Tibial nerve (tissue), 4 donors: Measurements from ENCODE around the gene SLC16A10. TPM values are rescaled to one million over a fixed set of nuclear protein-coding genes. Genes with fewer than 3 reads are reported as not detected.

Experiments used
- DNase-seq, 2 donors: peaks; one replicate each; pipeline ENCODE4 v3.0.0-alpha.2; 2019; ENCODE audit warnings: low spot score in 2 of 2
- H3K27ac ChIP-seq, 4 donors: fragments of 200-600 bp; sonication (generic) in 3 of 4; one replicate each; pipeline ENCODE4 v1.5.1; 2017 to 2019; ENCODE audit warnings: mild to moderate bottlenecking in 1 of 4
- H3K27me3 ChIP-seq, 2 donors: fragments of 200-600 bp; sonication (generic) in 1 of 2; one replicate each; pipeline versions ENCODE4 v1.5.1 to v1.6.0; 2017 to 2019
- H3K36me3 ChIP-seq, 3 donors: fragments of 200-600 bp; sonication (generic); one replicate each; pipeline ENCODE4 v1.5.1; 2018 to 2019
- H3K4me1 ChIP-seq, 4 donors: fragments of 200-600 bp; sonication (generic) in 3 of 4; one replicate each; pipeline ENCODE4 v1.5.1; 2017 to 2019
- H3K4me3 ChIP-seq, 4 donors: fragments of 200-600 bp; sonication (generic) in 3 of 4; one replicate each; pipeline ENCODE4 v1.5.1; 2017 to 2019; ENCODE audit warnings: mild to moderate bottlenecking in 1 of 4, moderate library complexity in 1 of 4
- H3K9me3 ChIP-seq, 4 donors: fragments of 200-600 bp; sonication (generic) in 3 of 4; one replicate each; pipeline ENCODE4 v1.5.1; 2017 to 2019
- EP300 ChIP-seq, 2 donors: sonication (generic); formaldehyde crosslinking; IDR thresholded peaks; one replicate each; pipeline ENCODE4 v1.6.1; 2017; ENCODE audit warnings: antibody characterized with exemption in 2 of 2, mild to moderate bottlenecking in 1 of 2
- POLR2A ChIP-seq, 2 donors: fragments of 450-650 bp; IDR thresholded peaks; one replicate each; pipeline ENCODE4 v1.6.1; 2017; ENCODE audit warnings: antibody characterized with exemption in 2 of 2, mild to moderate bottlenecking in 2 of 2, moderate library complexity in 2 of 2
- WGBS, 2 donors: methylation state at CpG; one replicate each; pipeline ENCODE4 v1.1.5; 2018; 5-methylcytosine and 5-hydroxymethylcytosine counted together
- total RNA-seq, 4 donors: library from RNA; depleted of rRNA; stranded (reverse); fragments of >200 nt; gene quantifications; one replicate each; pipeline ENCODE4 v1.1.0, GENCODE V29; 2016
- TF ChIP-seq, protein P1 (sequence below), 5 experiments: fragments of 200-600 bp in 3 of 5; fragments of 450-650 bp in 2 of 5; sonication (generic) in 3 of 5; IDR thresholded peaks; one replicate each; pipeline ENCODE4 v1.5.1; 2016 to 2019; ENCODE audit warnings: antibody characterized with exemption in 5 of 5, mild to moderate bottlenecking in 3 of 5, moderate library complexity in 2 of 5

The SLC16A10 gene
- total RNA-seq, 4 donors from 2014 or later = 0.20 to 32.7 (median 1.3) TPM

- peak in 1 of 2 donors; percentile 71 for DNase-seq
- H3K4me1 ChIP-seq = no peaks in the 10 kb centered on the region
- TF ChIP-seq EP300 (IDR thresholded peaks at IDR 0.05) (no peak), POLR2A (IDR thresholded peaks at IDR 0.05) (no peak)
- TF ChIP-seq, protein P1, sequence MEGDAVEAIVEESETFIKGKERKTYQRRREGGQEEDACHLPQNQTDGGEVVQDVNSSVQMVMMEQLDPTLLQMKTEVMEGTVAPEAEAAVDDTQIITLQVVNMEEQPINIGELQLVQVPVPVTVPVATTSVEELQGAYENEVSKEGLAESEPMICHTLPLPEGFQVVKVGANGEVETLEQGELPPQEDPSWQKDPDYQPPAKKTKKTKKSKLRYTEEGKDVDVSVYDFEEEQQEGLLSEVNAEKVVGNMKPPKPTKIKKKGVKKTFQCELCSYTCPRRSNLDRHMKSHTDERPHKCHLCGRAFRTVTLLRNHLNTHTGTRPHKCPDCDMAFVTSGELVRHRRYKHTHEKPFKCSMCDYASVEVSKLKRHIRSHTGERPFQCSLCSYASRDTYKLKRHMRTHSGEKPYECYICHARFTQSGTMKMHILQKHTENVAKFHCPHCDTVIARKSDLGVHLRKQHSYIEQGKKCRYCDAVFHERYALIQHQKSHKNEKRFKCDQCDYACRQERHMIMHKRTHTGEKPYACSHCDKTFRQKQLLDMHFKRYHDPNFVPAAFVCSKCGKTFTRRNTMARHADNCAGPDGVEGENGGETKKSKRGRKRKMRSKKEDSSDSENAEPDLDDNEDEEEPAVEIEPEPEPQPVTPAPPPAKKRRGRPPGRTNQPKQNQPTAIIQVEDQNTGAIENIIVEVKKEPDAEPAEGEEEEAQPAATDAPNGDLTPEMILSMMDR (IDR thresholded peaks at IDR 0.05) = peak; percentile 49 to 67 (median 56)
- 42 to 57% methylated on average over 1 of the region's 1 CpG for WGBS, 2 donors
- no peaks in the 10 kb centered on the region for H3K9me3 ChIP-seq
- H3K36me3 ChIP-seq = no peaks in the 10 kb centered on the region
- H3K4me3 ChIP-seq = no peak overlapping the region
- H3K27me3 ChIP-seq = no peaks in the 10 kb centered on the region
- H3K27ac ChIP-seq = no peak overlapping the region
Measured at GRCh38 chr6:111210194-111210728, 123.0 kb downstream of the SLC16A10 start.

DNA sequence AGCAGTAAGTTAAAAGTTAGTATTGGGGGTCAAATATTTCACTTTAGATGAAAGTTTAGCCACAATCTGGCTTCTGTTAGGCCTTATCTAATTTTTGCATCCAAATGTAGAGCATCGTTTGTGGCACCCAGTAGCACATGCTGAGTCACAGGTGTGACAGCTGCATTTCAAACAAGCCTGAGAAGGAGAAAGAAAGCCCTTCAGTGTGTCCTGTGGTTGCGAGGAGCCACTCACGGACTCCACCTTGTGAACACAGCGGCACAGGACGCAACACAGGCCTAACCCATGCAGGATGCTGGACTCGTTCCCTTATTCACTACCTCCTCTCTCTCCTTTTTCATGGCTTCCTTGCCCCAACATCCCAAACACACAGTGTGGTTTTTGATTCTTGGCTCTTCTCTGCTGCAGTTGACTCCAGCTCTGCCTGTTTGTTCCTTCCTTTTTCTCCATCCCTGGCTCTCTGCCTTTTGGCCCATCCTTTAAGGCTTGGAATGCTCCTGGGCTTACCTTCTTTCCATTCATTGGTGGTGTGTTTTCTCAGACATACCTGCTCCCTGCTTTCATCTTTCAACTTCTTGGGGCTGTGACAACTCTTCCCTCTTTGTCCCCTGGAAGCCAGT lies 124.2 kb downstream of the SLC16A10 start:
- Histone ChIP-seq H3K27ac (no peak overlapping the region), H3K9me3 (no peaks in the 10 kb centered on the region)
- WGBS, 2 donors = 83 to 84% methylated on average over 6 of the region's 6 CpGs

GRCh38 chr6:111212625-111213024 lies 125.3 kb downstream of the SLC16A10 start:
- no peak overlapping the region for H3K4me3 ChIP-seq
- 77 to 82% methylated on average over 3 of the region's 3 CpGs for WGBS, 2 donors
- H3K9me3 ChIP-seq = no peaks in the 10 kb centered on the region
- no peak for DNase-seq
- H3K36me3 ChIP-seq = no peaks in the 10 kb centered on the region
- TF ChIP-seq, protein P1 (IDR thresholded peaks at IDR 0.05) = no peak
- TF ChIP-seq POLR2A (IDR thresholded peaks at IDR 0.05) (no peak), EP300 (IDR thresholded peaks at IDR 0.05) (no peak)
- H3K27ac ChIP-seq = no peak overlapping the region
- H3K4me1 ChIP-seq = no peaks in the 10 kb centered on the region
- H3K27me3 ChIP-seq = no peaks in the 10 kb centered on the region

More for the DNA sequence above, 124.2 kb downstream of the SLC16A10 start:
- Histone ChIP-seq H3K4me1 (no peaks in the 10 kb centered on the region), H3K27me3 (no peaks in the 10 kb centered on the region), H3K36me3 (no peaks in the 10 kb centered on the region), H3K4me3 (no peak overlapping the region)
- DNase-seq = no peak
- no peak for TF ChIP-seq POLR2A (IDR thresholded peaks at IDR 0.05)
- TF ChIP-seq, protein P1 (IDR thresholded peaks at IDR 0.05) = no peak
- TF ChIP-seq EP300 (IDR thresholded peaks at IDR 0.05) = no peak

GRCh38 chr6:111215131-111215530 lies 127.8 kb downstream of the SLC16A10 start:
- H3K4me1 ChIP-seq = no peaks in the 10 kb centered on the region
- TF ChIP-seq, protein P1 (IDR thresholded peaks at IDR 0.05) = no peak
- no peak for TF ChIP-seq EP300 (IDR thresholded peaks at IDR 0.05)
- TF ChIP-seq POLR2A (IDR thresholded peaks at IDR 0.05) = no peak
- no peaks in the 10 kb centered on the region for H3K27me3 ChIP-seq
- no peak overlapping the region for H3K4me3 ChIP-seq
- H3K9me3 ChIP-seq = no peaks in the 10 kb centered on the region
- 13 to 25% methylated on average over 1 of the region's 1 CpG for WGBS, 2 donors
- no peak for DNase-seq
- H3K36me3 ChIP-seq = no peaks in the 10 kb centered on the region
- H3K27ac ChIP-seq = no peak overlapping the region

- Histone ChIP-seq H3K4me1 (no peaks in the 10 kb centered on the region), H3K4me3 (no peak overlapping the region), H3K36me3 (no peaks in the 10 kb centered on the region), H3K27me3 (no peaks in the 10 kb centered on the region), H3K9me3 (no peaks in the 10 kb centered on the region), H3K27ac (no peak overlapping the region)
- 95% methylated on average over 6 of the region's 6 CpGs for WGBS, 2 donors
- TF ChIP-seq POLR2A (IDR thresholded peaks at IDR 0.05) = no peak
- TF ChIP-seq, protein P1 (IDR thresholded peaks at IDR 0.05) = no peak
- TF ChIP-seq EP300 (IDR thresholded peaks at IDR 0.05) = no peak
- DNase-seq = no peak
Measured at GRCh38 chr6:111219785-111220184, 132.5 kb downstream of the SLC16A10 start.
